ENCODE results near the gene FAM200B. TPM values are rescaled to one million over a fixed set of nuclear protein-coding genes. Genes with fewer than 3 reads are reported as not detected.

Gene FAM200B
- total RNA-seq, 5 donors from 2014 or later (not counting 1 experiment from before 2014, with no cell fraction given), result 19.1 to 29.4 (median 20.7) TPM

DNA sequence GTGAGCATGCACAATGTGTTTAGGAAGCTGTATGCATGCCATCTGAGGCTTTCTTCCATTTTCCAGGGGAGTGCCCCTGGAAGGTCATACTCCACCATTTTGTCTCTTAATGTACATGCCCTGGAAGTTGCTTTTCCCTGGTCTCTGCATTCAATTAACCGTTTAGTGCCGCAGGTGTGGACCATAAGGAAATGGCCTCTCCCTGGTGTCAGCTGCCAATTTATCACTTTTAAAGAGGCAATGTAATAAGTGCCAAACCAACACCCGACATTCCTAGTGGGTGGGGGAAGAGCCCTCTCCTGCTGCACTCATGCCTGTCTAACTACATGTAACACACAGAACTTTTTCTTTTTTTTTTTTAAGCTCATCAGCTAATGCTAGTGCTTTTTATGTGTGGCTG lies 14.1 kb downstream of the FAM200B start:
- Mint-ChIP-seq H3K36me3 (no peaks in the 10 kb centered on the region), H3K9me3 (no peaks in the 10 kb centered on the region), H3K27ac (no peak overlapping the region), H3K27me3 (peaks cover 19 to 23% of the 10 kb centered on the region in 2 donors), H3K4me3 (no peak overlapping the region), H3K4me1 (peaks cover 4 to 7% (median 5%) of the 10 kb centered on the region in 3 donors)
- H3K27ac ChIP-seq (ENCODE audit: low read length), result no peak overlapping the region
- ATAC-seq (replicated peaks in 1 of 4) (no peak), DNase-seq (no peak)
- no peaks in the 10 kb centered on the region for H3K4me1 ChIP-seq (ENCODE audit: control insufficient read depth in 1 of 2, extremely low read depth in 1 of 2, insufficient read depth in 2 of 2, low read length in 2 of 2)
- WGBS (ENCODE audit: insufficient coverage), result no CpG with 5 or more reads among the region's 3 CpGs
- no peak overlapping the region for H3K4me3 ChIP-seq (ENCODE audit: control insufficient read depth in 1 of 2, extremely low read depth in 1 of 2, low read length in 1 of 2)
- no peaks in the 10 kb centered on the region for H3K36me3 ChIP-seq (ENCODE audit: control insufficient read depth in 2 of 2, extremely low read depth in 1 of 2, insufficient read depth in 1 of 2, low read length in 1 of 2)
- H3K27me3 ChIP-seq (replicated peaks in 1 of 2; ENCODE audit: control insufficient read depth in 2 of 2, extremely low read depth in 1 of 2, insufficient read depth in 2 of 2, low read length in 1 of 2), result no peaks in the 10 kb centered on the region
- no peaks in the 10 kb centered on the region for H3K9me3 ChIP-seq
- ChIA-PET POLR2A (no interaction called here), CTCF (no interaction called here)

DNA sequence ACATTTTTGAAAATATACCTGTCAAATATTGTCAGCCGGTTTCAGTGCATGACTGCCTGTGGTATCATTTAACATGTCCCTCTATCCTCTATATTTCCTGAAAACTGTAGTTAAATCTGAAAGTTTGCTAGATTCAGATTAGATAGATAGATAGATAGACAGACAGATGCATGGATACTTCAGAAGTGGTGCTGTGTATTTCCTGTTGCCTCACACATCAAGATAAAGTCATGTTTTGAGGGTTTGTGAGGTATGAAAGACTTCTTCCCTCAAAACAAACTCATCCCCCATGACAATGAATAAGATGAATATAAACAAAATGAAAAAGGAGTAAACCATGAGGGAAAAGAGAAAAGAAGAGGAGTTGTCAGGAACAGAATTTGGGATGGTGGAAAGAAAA lies 15.2 kb downstream of the FAM200B start:
- ATAC-seq (replicated peaks in 1 of 4), result no peak
- H3K4me1 ChIP-seq (ENCODE audit: control insufficient read depth in 1 of 2, extremely low read depth in 1 of 2, insufficient read depth in 2 of 2, low read length in 2 of 2), result no peaks in the 10 kb centered on the region

DNA sequence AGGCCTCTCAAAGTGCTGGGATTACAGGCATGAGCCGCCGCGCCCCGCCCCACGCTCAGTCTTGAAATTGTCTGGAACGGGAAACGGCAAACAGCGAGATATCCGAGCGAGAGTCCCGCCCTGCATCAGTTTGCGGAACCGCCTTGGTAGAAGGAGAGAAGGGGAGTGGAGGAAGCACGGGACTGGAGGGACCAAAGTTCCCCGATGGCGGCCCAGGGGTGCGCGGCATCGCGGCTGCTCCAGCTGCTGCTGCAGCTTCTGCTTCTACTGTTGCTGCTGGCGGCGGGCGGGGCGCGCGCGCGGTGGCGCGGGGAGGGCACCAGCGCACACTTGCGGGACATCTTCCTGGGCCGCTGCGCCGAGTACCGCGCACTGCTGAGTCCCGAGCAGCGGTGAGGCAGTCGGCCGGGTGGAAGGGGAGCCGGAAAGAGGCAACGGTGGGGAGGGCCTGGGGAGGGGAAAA lies 21.3 kb downstream of the FAM200B start, which contains the start of gene BST1:
Gene BST1, plus strand, starts transcription at position 125 of the 463 bp plus-strand sequence. Its CDS starts 80 bp downstream, at position 205.
- DNase-seq, result peak; percentile 19 to 74 (median 48)
- peaks cover 9 to 17% (median 15%) of the 10 kb centered on the region in 3 donors for H3K4me1 Mint-ChIP-seq
- H3K36me3 Mint-ChIP-seq, result no peaks in the 10 kb centered on the region
- ChIA-PET CTCF (interaction anchor here in 1 of 2 donors (0.6 to 1.1 kb wide), 2 partner anchors 21 to 762 kb away, joined by 3 to 4 read pairs; no protein-coding TSS in a partner anchor), POLR2A (interaction anchor here in 1 of 2 donors (1.0 kb wide), 1 partner anchor 15 kb away, joined by 3 read pairs; no protein-coding TSS in a partner anchor)
- H3K27ac ChIP-seq (ENCODE audit: low read length), result no peak within 1 kb of the TSS
- no peaks in the 10 kb centered on the region for H3K27me3 ChIP-seq (replicated peaks in 1 of 2; ENCODE audit: control insufficient read depth in 2 of 2, extremely low read depth in 1 of 2, insufficient read depth in 2 of 2, low read length in 1 of 2)
- H3K27ac Mint-ChIP-seq, result no peak within 1 kb of the TSS
- peak within 1 kb of the TSS; percentile 78 to 88 (median 81) for H3K4me3 Mint-ChIP-seq
- 1% methylated on average over 43 of the region's 43 CpGs for WGBS (ENCODE audit: insufficient coverage)
- no peaks in the 10 kb centered on the region for H3K36me3 ChIP-seq (ENCODE audit: control insufficient read depth in 2 of 2, extremely low read depth in 1 of 2, insufficient read depth in 1 of 2, low read length in 1 of 2)
- peaks cover 0 to 14% of the 10 kb centered on the region in 2 experiments for H3K4me1 ChIP-seq (ENCODE audit: control insufficient read depth in 1 of 2, extremely low read depth in 1 of 2, insufficient read depth in 2 of 2, low read length in 2 of 2)
- peak within 1 kb of the TSS; percentile 50 to 74 for H3K4me3 ChIP-seq (ENCODE audit: control insufficient read depth in 1 of 2, extremely low read depth in 1 of 2, low read length in 1 of 2)
- no peaks in the 10 kb centered on the region for H3K9me3 Mint-ChIP-seq
- H3K27me3 Mint-ChIP-seq, result peaks cover 12 to 17% of the 10 kb centered on the region in 2 donors
- ATAC-seq (replicated peaks in 1 of 4), result peak; percentile 76 to 93 (median 80)
- H3K9me3 ChIP-seq, result no peaks in the 10 kb centered on the region

More for the DNA sequence above, 15.2 kb downstream of the FAM200B start:
- H3K27ac Mint-ChIP-seq, result no peak overlapping the region
- H3K9me3 Mint-ChIP-seq, result no peaks in the 10 kb centered on the region
- no peak for DNase-seq
- no peak overlapping the region for H3K4me3 Mint-ChIP-seq
- H3K4me3 ChIP-seq (ENCODE audit: control insufficient read depth in 1 of 2, extremely low read depth in 1 of 2, low read length in 1 of 2), result no peak overlapping the region
- WGBS (ENCODE audit: insufficient coverage), result no CpG with 5 or more reads among the region's 1 CpG
- CTCF ChIA-PET, result no interaction called here
- no peak overlapping the region for H3K27ac ChIP-seq (ENCODE audit: low read length)
- no peaks in the 10 kb centered on the region for H3K36me3 ChIP-seq (ENCODE audit: control insufficient read depth in 2 of 2, extremely low read depth in 1 of 2, insufficient read depth in 1 of 2, low read length in 1 of 2)
- H3K4me1 Mint-ChIP-seq, result peaks cover 3 to 7% (median 4%) of the 10 kb centered on the region in 3 donors
- POLR2A ChIA-PET, result no interaction called here
- no peaks in the 10 kb centered on the region for H3K9me3 ChIP-seq
- peaks cover 19 to 23% of the 10 kb centered on the region in 2 donors for H3K27me3 Mint-ChIP-seq
- H3K36me3 Mint-ChIP-seq, result no peaks in the 10 kb centered on the region
- no peaks in the 10 kb centered on the region for H3K27me3 ChIP-seq (replicated peaks in 1 of 2; ENCODE audit: control insufficient read depth in 2 of 2, extremely low read depth in 1 of 2, insufficient read depth in 2 of 2, low read length in 1 of 2)

DNA sequence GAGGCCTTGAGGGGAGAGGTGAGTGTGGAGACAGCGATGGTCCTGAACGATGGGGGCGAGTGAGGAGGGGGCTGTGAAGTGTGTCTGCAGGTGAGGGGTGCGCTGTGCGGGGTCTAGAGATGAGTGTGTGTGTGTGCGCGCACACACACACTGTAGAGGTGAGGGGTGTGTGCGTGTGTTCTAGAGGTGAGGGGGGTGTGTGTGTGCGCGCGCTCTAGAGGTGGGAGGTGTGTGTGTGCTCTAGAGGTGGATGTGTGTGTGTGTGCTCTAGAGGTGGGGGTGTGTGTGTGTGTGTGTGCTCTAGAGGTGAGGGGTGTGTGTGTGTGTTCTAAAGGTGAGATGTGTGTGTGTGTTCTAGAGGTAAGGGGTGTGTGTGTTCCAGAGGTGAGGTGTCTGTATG lies 21.8 kb downstream of the FAM200B start:
- Mint-ChIP-seq H3K9me3 (no peaks in the 10 kb centered on the region), H3K36me3 (no peaks in the 10 kb centered on the region), H3K4me3 (peak overlapping the region; percentile 78 to 88 (median 81)), H3K27me3 (peaks cover 9 to 14% of the 10 kb centered on the region in 2 donors), H3K27ac (no peak overlapping the region), H3K4me1 (peaks cover 9 to 17% (median 15%) of the 10 kb centered on the region in 3 donors)
- no peaks in the 10 kb centered on the region for H3K36me3 ChIP-seq (ENCODE audit: control insufficient read depth in 2 of 2, extremely low read depth in 1 of 2, insufficient read depth in 1 of 2, low read length in 1 of 2)
- H3K9me3 ChIP-seq, result no peaks in the 10 kb centered on the region
- H3K4me1 ChIP-seq (ENCODE audit: control insufficient read depth in 1 of 2, extremely low read depth in 1 of 2, insufficient read depth in 2 of 2, low read length in 2 of 2), result peaks cover 0 to 14% of the 10 kb centered on the region in 2 experiments
- H3K27ac ChIP-seq (ENCODE audit: low read length), result no peak overlapping the region
- H3K27me3 ChIP-seq (replicated peaks in 1 of 2; ENCODE audit: control insufficient read depth in 2 of 2, extremely low read depth in 1 of 2, insufficient read depth in 2 of 2, low read length in 1 of 2), result no peaks in the 10 kb centered on the region
- 73% methylated on average over 9 of the region's 11 CpGs for WGBS (ENCODE audit: insufficient coverage)
- peak overlapping the region in 1 of 2 donors; percentile 50 for H3K4me3 ChIP-seq (ENCODE audit: control insufficient read depth in 1 of 2, extremely low read depth in 1 of 2, low read length in 1 of 2)
- ChIA-PET POLR2A (no interaction called here), CTCF (no interaction called here)
- ATAC-seq (replicated peaks in 1 of 4), result peak in 3 of 4 experiments; percentile 11 to 14 (median 14)
- no peak for DNase-seq

DNA sequence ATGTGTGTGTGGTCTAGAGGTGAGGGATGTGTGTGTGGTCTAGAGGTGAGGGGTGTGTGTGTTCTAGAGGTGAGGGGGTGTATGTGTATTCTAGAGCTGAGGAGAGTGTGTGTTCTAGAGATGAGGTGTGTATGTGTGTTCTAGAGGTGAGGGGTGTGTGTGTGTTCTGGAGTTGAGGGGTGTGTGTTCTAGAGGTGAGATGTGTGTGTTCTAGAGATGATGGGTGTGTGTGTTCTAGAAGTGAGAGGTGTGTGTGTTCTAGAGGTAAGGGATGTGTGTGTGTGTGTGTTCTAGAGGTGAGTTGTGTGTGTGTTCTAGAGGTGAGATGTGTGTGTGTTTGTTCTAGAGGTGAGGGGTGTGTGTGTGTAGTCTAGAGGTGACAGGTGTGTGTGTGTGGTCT lies 22.5 kb downstream of the FAM200B start:
- Histone ChIP-seq H3K9me3 (no peaks in the 10 kb centered on the region), H3K36me3 (ENCODE audit: control insufficient read depth in 2 of 2, extremely low read depth in 1 of 2, insufficient read depth in 1 of 2, low read length in 1 of 2) (no peaks in the 10 kb centered on the region), H3K4me3 (ENCODE audit: control insufficient read depth in 1 of 2, extremely low read depth in 1 of 2, low read length in 1 of 2) (no peak overlapping the region), H3K4me1 (ENCODE audit: control insufficient read depth in 1 of 2, extremely low read depth in 1 of 2, insufficient read depth in 2 of 2, low read length in 2 of 2) (peaks cover 0 to 14% of the 10 kb centered on the region in 2 experiments), H3K27me3 (replicated peaks in 1 of 2; ENCODE audit: control insufficient read depth in 2 of 2, extremely low read depth in 1 of 2, insufficient read depth in 2 of 2, low read length in 1 of 2) (no peaks in the 10 kb centered on the region), H3K27ac (ENCODE audit: low read length) (no peak overlapping the region)
- ChIA-PET POLR2A (no interaction called here), CTCF (no interaction called here)
- Mint-ChIP-seq H3K9me3 (no peaks in the 10 kb centered on the region), H3K36me3 (no peaks in the 10 kb centered on the region), H3K27me3 (peaks cover 5 to 9% of the 10 kb centered on the region in 2 donors), H3K27ac (no peak overlapping the region), H3K4me1 (peaks cover 9 to 17% (median 15%) of the 10 kb centered on the region in 3 donors), H3K4me3 (peak overlapping the region in 2 of 3 donors; percentile 81 to 88)
- DNase-seq, result no peak
- no peak for ATAC-seq (replicated peaks in 1 of 4)

DNA sequence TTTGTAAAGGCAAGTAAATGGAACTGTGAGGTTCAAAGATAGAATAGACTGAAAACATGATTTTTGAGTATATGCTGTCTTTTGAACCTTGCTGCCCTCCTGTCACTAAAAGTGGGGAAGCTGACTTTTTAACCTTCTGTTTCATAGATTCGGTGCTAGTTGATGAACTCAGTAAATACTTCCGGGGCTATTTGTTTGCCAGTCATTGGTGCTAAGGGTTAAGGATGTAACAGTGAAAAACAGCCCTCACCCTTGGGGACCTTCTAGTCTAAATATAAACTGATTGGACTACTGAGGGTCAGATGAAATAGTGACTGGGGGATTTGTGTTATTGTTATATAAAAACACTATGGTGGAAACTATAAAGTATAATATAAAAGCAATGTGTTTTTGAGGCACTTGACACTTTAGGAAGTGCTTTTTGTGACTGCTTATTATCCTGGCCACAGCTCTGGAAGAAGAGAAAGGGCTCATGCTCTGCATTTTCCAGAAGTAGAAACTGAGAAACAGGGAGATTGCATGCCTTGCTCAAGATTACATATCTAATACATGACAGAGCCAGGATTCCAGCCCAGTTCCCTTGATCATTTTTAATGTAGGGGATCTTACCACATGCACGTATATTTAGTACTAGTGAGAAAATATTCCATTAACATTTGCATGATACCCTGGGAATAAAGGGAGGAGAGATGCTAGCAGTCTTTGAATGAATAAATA lies 25.2 kb downstream of the FAM200B start:
- H3K27ac Mint-ChIP-seq, result no peak overlapping the region
- WGBS (ENCODE audit: insufficient coverage), result no CpG with 5 or more reads among the region's 3 CpGs

More for the DNA sequence above, 25.2 kb downstream of the FAM200B start:
- no peak overlapping the region for H3K27ac ChIP-seq (ENCODE audit: low read length)
- no peak for DNase-seq
- H3K36me3 Mint-ChIP-seq, result no peaks in the 10 kb centered on the region
- H3K4me1 ChIP-seq (ENCODE audit: control insufficient read depth in 1 of 2, extremely low read depth in 1 of 2, insufficient read depth in 2 of 2, low read length in 2 of 2), result peaks cover 0 to 14% of the 10 kb centered on the region in 2 experiments
- no peaks in the 10 kb centered on the region for H3K27me3 Mint-ChIP-seq
- ChIA-PET POLR2A (no interaction called here), CTCF (no interaction called here)
- H3K9me3 Mint-ChIP-seq, result no peaks in the 10 kb centered on the region
- H3K36me3 ChIP-seq (ENCODE audit: control insufficient read depth in 2 of 2, extremely low read depth in 1 of 2, insufficient read depth in 1 of 2, low read length in 1 of 2), result no peaks in the 10 kb centered on the region
- no peak overlapping the region for H3K4me3 ChIP-seq (ENCODE audit: control insufficient read depth in 1 of 2, extremely low read depth in 1 of 2, low read length in 1 of 2)
- H3K27me3 ChIP-seq (replicated peaks in 1 of 2; ENCODE audit: control insufficient read depth in 2 of 2, extremely low read depth in 1 of 2, insufficient read depth in 2 of 2, low read length in 1 of 2), result no peaks in the 10 kb centered on the region
- ATAC-seq (replicated peaks in 1 of 4), result no peak
- no peaks in the 10 kb centered on the region for H3K9me3 ChIP-seq
- H3K4me3 Mint-ChIP-seq, result no peak overlapping the region
- peaks cover 9 to 17% (median 15%) of the 10 kb centered on the region in 3 donors for H3K4me1 Mint-ChIP-seq
